ENCODE data around the gene SYNPR.

GRCh38 chr3:63441262-63441661 is 163.2 kb downstream of the SYNPR start:
- no peak for TF ChIP-seq POLR2A (IDR thresholded peaks at IDR 0.05)
- TF ChIP-seq, protein P1, sequence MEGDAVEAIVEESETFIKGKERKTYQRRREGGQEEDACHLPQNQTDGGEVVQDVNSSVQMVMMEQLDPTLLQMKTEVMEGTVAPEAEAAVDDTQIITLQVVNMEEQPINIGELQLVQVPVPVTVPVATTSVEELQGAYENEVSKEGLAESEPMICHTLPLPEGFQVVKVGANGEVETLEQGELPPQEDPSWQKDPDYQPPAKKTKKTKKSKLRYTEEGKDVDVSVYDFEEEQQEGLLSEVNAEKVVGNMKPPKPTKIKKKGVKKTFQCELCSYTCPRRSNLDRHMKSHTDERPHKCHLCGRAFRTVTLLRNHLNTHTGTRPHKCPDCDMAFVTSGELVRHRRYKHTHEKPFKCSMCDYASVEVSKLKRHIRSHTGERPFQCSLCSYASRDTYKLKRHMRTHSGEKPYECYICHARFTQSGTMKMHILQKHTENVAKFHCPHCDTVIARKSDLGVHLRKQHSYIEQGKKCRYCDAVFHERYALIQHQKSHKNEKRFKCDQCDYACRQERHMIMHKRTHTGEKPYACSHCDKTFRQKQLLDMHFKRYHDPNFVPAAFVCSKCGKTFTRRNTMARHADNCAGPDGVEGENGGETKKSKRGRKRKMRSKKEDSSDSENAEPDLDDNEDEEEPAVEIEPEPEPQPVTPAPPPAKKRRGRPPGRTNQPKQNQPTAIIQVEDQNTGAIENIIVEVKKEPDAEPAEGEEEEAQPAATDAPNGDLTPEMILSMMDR (IDR thresholded peaks at IDR 0.05), result no peak

All from lower leg skin (tissue), 3 donors.